Esophagus muscularis mucosa (tissue), 4 donors: ENCODE data around the gene SRGN.

ENCODE experiments used
- EP300 ChIP-seq: sonication (generic); formaldehyde crosslinking; IDR thresholded peaks from one replicate; pipeline ENCODE4 v1.6.1; 2017; ENCODE audit warnings: antibody characterized with exemption
- POLR2A ChIP-seq: fragments of 450-650 bp; IDR thresholded peaks from one replicate; pipeline ENCODE4 v1.6.1; 2017; ENCODE audit warnings: antibody characterized with exemption, moderate library complexity, mild to moderate bottlenecking, low read depth
- TF ChIP-seq, protein P1 (sequence below), 3 experiments: fragments of 200-600 bp in 2 of 3; fragments of 450-650 bp in 1 of 3; sonication (generic) in 2 of 3; IDR thresholded peaks; one replicate each; pipeline ENCODE4 v1.5.1; 2017 to 2019; ENCODE audit warnings: antibody characterized with exemption in 3 of 3, mild to moderate bottlenecking in 2 of 3, moderate library complexity in 1 of 3

DNA sequence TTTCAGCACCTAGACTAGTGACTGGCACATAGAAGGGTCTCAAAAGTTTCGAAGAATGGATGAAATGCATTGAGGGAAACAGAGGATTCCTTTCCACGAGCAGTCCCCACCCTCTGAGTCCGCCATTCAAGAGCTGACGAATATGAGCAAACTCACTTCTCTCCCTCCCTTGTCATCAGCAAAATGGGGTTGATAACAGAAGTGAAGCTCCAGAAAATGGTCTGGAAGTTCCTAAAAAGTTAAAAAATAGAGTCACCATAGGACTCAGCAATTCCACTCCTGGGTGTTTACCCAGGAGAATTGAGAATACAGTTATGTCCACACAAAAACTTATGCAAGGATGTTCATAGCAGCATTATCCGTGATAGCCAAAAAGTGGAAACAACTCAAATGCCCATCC is 25.0 kb upstream of the SRGN start:
- TF ChIP-seq, protein P1, sequence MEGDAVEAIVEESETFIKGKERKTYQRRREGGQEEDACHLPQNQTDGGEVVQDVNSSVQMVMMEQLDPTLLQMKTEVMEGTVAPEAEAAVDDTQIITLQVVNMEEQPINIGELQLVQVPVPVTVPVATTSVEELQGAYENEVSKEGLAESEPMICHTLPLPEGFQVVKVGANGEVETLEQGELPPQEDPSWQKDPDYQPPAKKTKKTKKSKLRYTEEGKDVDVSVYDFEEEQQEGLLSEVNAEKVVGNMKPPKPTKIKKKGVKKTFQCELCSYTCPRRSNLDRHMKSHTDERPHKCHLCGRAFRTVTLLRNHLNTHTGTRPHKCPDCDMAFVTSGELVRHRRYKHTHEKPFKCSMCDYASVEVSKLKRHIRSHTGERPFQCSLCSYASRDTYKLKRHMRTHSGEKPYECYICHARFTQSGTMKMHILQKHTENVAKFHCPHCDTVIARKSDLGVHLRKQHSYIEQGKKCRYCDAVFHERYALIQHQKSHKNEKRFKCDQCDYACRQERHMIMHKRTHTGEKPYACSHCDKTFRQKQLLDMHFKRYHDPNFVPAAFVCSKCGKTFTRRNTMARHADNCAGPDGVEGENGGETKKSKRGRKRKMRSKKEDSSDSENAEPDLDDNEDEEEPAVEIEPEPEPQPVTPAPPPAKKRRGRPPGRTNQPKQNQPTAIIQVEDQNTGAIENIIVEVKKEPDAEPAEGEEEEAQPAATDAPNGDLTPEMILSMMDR (IDR thresholded peaks at IDR 0.05) = no peak
- no peak for TF ChIP-seq POLR2A
- no peak for TF ChIP-seq EP300
